Erythroblast (primary cell): ENCODE measurements around the gene MMAB.

Experiments
- GATA1 ChIP-seq: IDR thresholded peaks from 2 replicates; pipeline ENCODE4 v1.6.1; 2011; ENCODE audit warnings: low read depth, mild to moderate bottlenecking, control low read depth, low read length, moderate library complexity
- POLR2A ChIP-seq: IDR thresholded peaks from 2 replicates; pipeline ENCODE4 v1.6.1; 2011; ENCODE audit warnings: mild to moderate bottlenecking, low read length

- no peak for TF ChIP-seq POLR2A
- TF ChIP-seq GATA1 = no peak
Observed at GRCh38 chr12:109553483-109553882, 19.8 kb downstream of the MMAB start.
